Spleen (tissue), 11 donors: Measurements from ENCODE around the gene KSR1. TPM values are rescaled to one million over a fixed set of nuclear protein-coding genes. Genes with fewer than 3 reads are reported as not detected.

Source experiments
- DNase-seq: peaks from one replicate; pipeline ENCODE4 v3.0.0-alpha.2; 2020
- H3K27ac ChIP-seq, 8 donors: fragments of 200-600 bp; sonication (generic) in 7 of 8; 1 replicate in 4 of 8; 2 replicates in 4 of 8; pipeline versions ENCODE4 v1.5.0 to v1.8.0; 2016 to 2021; ENCODE audit warnings: inconsistent platforms in 4 of 8, mild to moderate bottlenecking in 4 of 8, moderate library complexity in 1 of 8
- H3K27me3 ChIP-seq, 7 donors: fragments of 200-600 bp; sonication (generic) in 6 of 7; replicated peaks in 1 of 7; 1 replicate in 4 of 7; 2 replicates in 3 of 7; pipeline versions ENCODE4 v1.5.0 to v1.8.0; 2016 to 2021; ENCODE audit warnings: inconsistent platforms in 3 of 7, mild to moderate bottlenecking in 1 of 7
- H3K36me3 ChIP-seq, 6 donors: fragments of 200-600 bp; sonication (generic) in 5 of 6; 1 replicate in 4 of 6; 2 replicates in 2 of 6; pipeline versions ENCODE4 v1.5.0 to v1.8.0; 2016 to 2021; ENCODE audit warnings: inconsistent platforms in 2 of 6
- H3K4me1 ChIP-seq, 6 donors: fragments of 200-600 bp; sonication (generic) in 5 of 6; 1 replicate in 3 of 6; 2 replicates in 3 of 6; pipeline versions ENCODE4 v1.5.0 to v1.8.0; 2016 to 2021; ENCODE audit warnings: inconsistent platforms in 3 of 6
- H3K4me3 ChIP-seq, 8 donors: fragments of 200-600 bp; sonication (generic) in 7 of 8; 1 replicate in 4 of 8; 2 replicates in 4 of 8; pipeline versions ENCODE4 v1.5.0 to v1.8.0; 2016 to 2021; ENCODE audit warnings: inconsistent platforms in 4 of 8, mild to moderate bottlenecking in 4 of 8, moderate library complexity in 2 of 8
- H3K9me3 ChIP-seq, 8 donors: fragments of 200-600 bp; sonication (generic) in 7 of 8; 1 replicate in 4 of 8; 2 replicates in 4 of 8; pipeline versions ENCODE4 v1.5.0 to v1.8.0; 2016 to 2021; ENCODE audit warnings: inconsistent platforms in 4 of 8
- CTCF ChIP-seq, 11 experiments: fragments of 200-600 bp in 7 of 11; fragments of 450-650 bp in 4 of 11; sonication (generic) in 4 of 11; IDR thresholded peaks in 8 of 11; conservative IDR thresholded peaks in 3 of 11; 1 replicate in 7 of 11; 2 replicates in 4 of 11; pipeline versions ENCODE4 v1.4.0 to v1.8.0; 2016 to 2021; ENCODE audit warnings: antibody characterized with exemption in 11 of 11, inconsistent platforms in 4 of 11, mild to moderate bottlenecking in 1 of 11
- POLR2A ChIP-seq, 3 donors: fragments of 450-650 bp; IDR thresholded peaks; one replicate each; pipeline ENCODE4 v1.5.1; 2017; ENCODE audit warnings: antibody characterized with exemption in 3 of 3, mild to moderate bottlenecking in 1 of 3
- POLR2AphosphoS5 ChIP-seq, 3 donors: sonication (generic); formaldehyde crosslinking; IDR thresholded peaks; one replicate each; pipeline ENCODE4 v1.5.1; 2017; ENCODE audit warnings: antibody characterized with exemption in 3 of 3
- WGBS, 5 donors: extraction: QIAGEN DNeasy Blood & Tissue Kit in 3 of 5; methylation state at CpG; one replicate each; pipeline versions ENCODE4 v1.1.5 to v1.1.7; 2013 to 2018; 5-methylcytosine and 5-hydroxymethylcytosine counted together
- intact Hi-C: fragments of 100-400 bp; cut with DNase I; formaldehyde crosslinking; loops from one replicate; pipeline ENCODE4 v1.15.0; 2023; ENCODE audit warnings: low total_unique reads
- polyA plus RNA-seq, 3 donors: library from polyadenylated mRNA; stranded (reverse); fragments of 200-250 nt; gene quantifications; one replicate each; pipeline ENCODE4 v1.2.1, GENCODE V29; 2013
- total RNA-seq, 7 donors: library from RNA; depleted of rRNA in 3 of 7; stranded (reverse); fragments of >200 nt in 3 of 7; fragmentation: NEBNext Ultra II Directional in 4 of 7; extraction: Animal tissue kit (Norgen Biotek cat#: 25700) in 4 of 7; gene quantifications; one replicate each; pipeline versions ENCODE4 v1.1.0 to v1.2.1, GENCODE V29; 2016 to 2021
- donor health status: healthy with polysubstance abuse.
- donor health status: DM: no; HTN: no; CAD: no; lungs with moderate emphysema.
- donor health status: DM: no; HTN: no; CAD: no.
- donor health status: Bipolar disorder and iron deficiency.
- donor health status: healthy.
- donor health status: DM: no; HTN: no; CAD: no.
- donor health status: DM: yes; HTN: yes; CAD: no.

Gene KSR1
- total and polyA plus RNA-seq, 10 donors: 6.4 to 100 (median 46.0) TPM

DNA sequence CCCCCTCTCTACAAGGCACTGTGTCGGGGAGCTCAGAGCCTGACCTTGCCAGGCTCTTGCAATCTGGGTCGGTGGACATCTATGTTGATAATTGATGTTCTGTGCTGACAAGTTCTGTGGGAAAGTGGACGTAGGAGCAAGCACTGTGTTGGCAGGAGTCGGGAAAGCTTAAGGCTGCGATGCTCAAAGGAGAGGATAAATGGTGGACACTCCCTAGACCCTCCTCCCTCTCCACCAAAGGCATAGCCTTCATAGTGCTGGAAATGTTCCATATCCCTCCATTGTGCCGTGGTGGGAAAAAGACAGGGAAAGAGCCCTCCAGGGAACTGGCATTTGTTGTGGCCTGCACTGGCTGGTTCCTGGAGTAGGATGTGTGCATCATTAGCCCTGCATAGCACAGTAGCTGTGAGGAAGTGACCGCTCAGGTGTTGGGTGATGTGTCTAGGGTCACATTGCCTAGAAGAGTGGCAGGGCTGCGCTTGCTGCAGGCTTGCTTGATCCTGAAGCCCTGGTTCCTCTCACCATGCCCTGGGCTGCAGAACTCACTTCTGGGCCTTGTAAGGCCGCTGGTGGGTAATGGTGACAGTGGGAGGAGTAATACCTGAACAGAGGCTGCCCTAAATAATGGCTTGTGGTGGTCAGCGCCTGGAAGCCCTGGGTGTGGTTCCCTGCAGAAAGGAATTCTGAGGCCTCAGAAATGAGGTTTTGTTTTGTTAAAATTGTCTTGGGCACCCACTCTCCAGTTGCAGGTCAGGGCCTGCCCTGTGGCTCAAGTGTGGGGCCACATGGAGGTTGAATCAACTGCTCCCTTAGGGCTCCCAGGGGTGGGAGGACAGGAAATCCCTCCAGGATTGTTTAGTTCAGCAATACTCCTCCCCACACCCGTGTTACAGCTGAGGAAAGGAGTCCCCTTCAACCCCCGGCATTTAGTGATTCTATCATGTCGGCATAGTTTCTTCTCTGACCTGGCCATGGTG lies 62.6 kb downstream of the KSR1 start:
- WGBS, 5 donors: 81 to 88% (median 83%) methylated on average over 13 of the region's 13 CpGs

DNA sequence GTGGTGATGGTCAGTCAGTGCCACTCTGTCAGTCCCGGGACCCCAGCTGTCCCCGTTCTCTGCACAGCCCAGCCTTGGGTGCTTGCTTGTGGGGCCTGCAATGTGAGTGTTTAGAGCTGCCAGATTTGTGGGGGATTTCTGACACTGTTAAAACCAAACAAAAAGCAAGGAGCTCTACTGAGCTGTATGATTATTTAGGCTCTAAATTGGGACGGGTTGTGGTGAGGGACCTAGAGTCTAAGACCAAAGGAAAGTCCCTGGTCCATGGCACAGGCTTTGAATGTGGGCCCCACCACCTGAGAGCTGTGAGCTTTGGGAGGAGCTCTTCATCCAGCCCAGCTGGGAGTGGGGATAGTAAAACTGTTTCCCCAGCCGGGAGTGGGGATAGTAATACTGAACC lies 63.3 kb downstream of the KSR1 start:
- DNase-seq: no peak
- H3K4me3 ChIP-seq: no peak overlapping the region
- H3K27ac ChIP-seq: peak overlapping the region in 2 of 8 donors; percentile 4 to 14
- intact Hi-C loops: no loop called here
- no peak for TF ChIP-seq POLR2A (IDR thresholded peaks at IDR 0.05)
- no peak for TF ChIP-seq CTCF (IDR thresholded peaks at IDR 0.05 in 8 of 11, conservative IDR thresholded peaks at IDR 0.05 in 3 of 11)
- no peak for TF ChIP-seq POLR2AphosphoS5 (IDR thresholded peaks at IDR 0.05)
- WGBS, 5 donors: 51 to 84% (median 71%) methylated on average over 4 of the region's 4 CpGs
- H3K36me3 ChIP-seq: no peaks in the 10 kb centered on the region
- no peaks in the 10 kb centered on the region for H3K27me3 ChIP-seq
- H3K9me3 ChIP-seq: no peaks in the 10 kb centered on the region
- peaks cover 18 to 53% (median 32%) of the 10 kb centered on the region in 6 donors for H3K4me1 ChIP-seq

More for the DNA sequence above, 62.6 kb downstream of the KSR1 start:
- peak overlapping the region in 1 of 8 donors; percentile 4 for H3K27ac ChIP-seq
- peaks cover 18 to 48% (median 32%) of the 10 kb centered on the region in 6 donors for H3K4me1 ChIP-seq
- no peaks in the 10 kb centered on the region for H3K9me3 ChIP-seq
- H3K4me3 ChIP-seq: no peak overlapping the region
- no peaks in the 10 kb centered on the region for H3K36me3 ChIP-seq
- intact Hi-C loops: no loop called here
- H3K27me3 ChIP-seq: no peaks in the 10 kb centered on the region
- DNase-seq: peak; percentile 42
- TF ChIP-seq CTCF (IDR thresholded peaks at IDR 0.05 in 8 of 11, conservative IDR thresholded peaks at IDR 0.05 in 3 of 11) (no peak), POLR2AphosphoS5 (IDR thresholded peaks at IDR 0.05) (no peak), POLR2A (IDR thresholded peaks at IDR 0.05) (no peak)

GRCh38 chr17:27520491-27521185 lies 64.4 kb downstream of the KSR1 start:
- H3K4me1 ChIP-seq: peaks cover 18 to 64% (median 39%) of the 10 kb centered on the region in 6 donors
- H3K27me3 ChIP-seq: no peaks in the 10 kb centered on the region

More at GRCh38 chr17:27520491-27521185, 64.4 kb downstream of the KSR1 start:
- TF ChIP-seq POLR2A (IDR thresholded peaks at IDR 0.05): no peak
- TF ChIP-seq CTCF (IDR thresholded peaks at IDR 0.05 in 8 of 11, conservative IDR thresholded peaks at IDR 0.05 in 3 of 11): no peak
- peak; percentile 51 to 62 (median 59) for TF ChIP-seq POLR2AphosphoS5 (IDR thresholded peaks at IDR 0.05)
- intact Hi-C loops: no loop called here
- 66 to 75% (median 71%) methylated on average over 16 of the region's 16 CpGs for WGBS, 5 donors
- Histone ChIP-seq H3K27ac (peak overlapping the region; percentile 36 to 79 (median 64)), H3K36me3 (no peaks in the 10 kb centered on the region), H3K4me3 (no peak overlapping the region), H3K9me3 (no peaks in the 10 kb centered on the region)
- DNase-seq: no peak
